HL-60/S4 treated with phorbol 12-myristate 13-acetate at 8.2 ng/mL for 4 days and 3 days (cell line): ENCODE results near the gene MAN1C1.

Source experiments
- in situ Hi-C: fragments of 300-500 bp; cut with MboI; formaldehyde crosslinking; loops from 2 replicates; pipeline ENCODE4 v1.15.0; 2022; ENCODE audit warnings: low sequenced_read_pairs

Gene MAN1C1

GRCh38 chr1:25796811-25797458 lies 180.3 kb downstream of the MAN1C1 start:
- in situ Hi-C loops = no loop called here

- in situ Hi-C loops = no loop called here
Observed at GRCh38 chr1:25797939-25798338, 181.3 kb downstream of the MAN1C1 start.

DNA sequence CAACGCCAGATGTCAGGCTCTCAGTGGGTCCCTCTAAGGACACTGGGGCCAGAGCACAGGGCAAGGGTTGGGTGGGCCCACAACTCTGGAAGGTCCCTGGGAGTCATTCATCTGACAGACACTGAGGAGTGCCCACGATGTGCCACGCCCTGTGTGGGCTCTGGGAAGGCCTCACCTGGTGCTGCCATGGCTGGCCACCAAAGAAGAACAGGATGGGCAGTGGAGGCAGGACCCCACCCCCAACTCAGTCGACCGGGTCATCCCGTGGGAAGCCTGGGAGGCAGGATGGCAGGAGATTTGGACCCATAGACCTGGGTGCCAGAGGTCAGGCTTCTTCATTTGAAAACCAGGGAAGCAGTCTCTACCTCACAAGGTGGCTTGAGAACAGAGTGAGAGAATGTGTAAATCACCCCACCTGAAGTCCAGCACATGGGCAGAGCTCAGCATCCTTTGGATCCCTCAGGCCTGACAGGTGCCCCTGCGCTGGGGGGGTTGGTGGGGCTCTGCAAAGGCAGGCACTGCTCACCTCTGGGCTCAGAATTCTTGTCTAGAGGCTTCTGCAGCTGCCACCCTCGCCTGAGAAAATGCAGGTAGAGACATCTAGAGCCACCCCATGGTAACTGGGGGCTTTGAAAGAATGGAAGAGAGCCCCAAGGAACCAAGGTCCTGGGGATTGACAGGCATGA lies 182.2 kb downstream of the MAN1C1 start:
- in situ Hi-C loops = no loop called here

- in situ Hi-C loops = no loop called here
Observed at GRCh38 chr1:25799352-25799934, 182.9 kb downstream of the MAN1C1 start.

DNA sequence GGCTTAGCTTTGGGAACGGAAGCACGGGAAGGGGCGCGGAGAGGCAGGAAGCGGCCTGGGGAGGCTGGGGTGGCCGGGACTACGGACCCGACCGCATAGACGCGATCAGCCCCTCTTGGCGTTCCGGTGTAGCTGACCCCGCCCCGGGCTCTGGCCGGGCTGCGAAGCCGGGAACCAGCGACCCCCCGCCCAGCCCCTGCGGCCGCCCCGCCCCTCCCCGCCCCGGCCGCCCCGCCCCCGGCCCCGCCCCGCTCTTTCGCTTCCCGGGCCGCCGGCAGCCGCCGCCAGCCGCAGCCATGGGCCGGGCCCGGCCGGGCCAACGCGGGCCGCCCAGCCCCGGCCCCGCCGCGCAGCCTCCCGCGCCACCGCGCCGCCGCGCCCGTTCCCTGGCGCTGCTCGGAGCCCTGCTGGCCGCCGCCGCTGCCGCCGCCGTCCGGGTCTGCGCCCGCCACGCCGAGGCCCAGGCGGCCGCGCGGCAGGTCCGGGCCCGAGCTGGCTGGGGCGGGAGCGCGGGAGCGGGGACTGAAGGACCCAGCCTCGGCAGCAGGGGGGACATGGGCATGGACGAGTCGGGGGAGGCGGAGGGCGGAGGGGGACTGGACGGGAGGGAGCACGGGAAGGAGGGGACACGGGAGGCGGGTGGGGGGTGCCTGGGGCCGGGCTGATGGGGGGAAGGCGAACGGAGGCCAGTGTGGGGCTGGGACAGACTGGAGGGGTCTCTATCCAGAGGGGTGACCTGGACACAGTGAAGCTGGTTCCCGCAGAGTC lies 183.5 kb downstream of the MAN1C1 start, which contains the start of gene SELENON:
Gene SELENON, plus strand, starts transcription at position 259 of the 768 bp plus-strand sequence. Its CDS starts 38 bp downstream, at position 297.
- in situ Hi-C loops = no loop called here

DNA sequence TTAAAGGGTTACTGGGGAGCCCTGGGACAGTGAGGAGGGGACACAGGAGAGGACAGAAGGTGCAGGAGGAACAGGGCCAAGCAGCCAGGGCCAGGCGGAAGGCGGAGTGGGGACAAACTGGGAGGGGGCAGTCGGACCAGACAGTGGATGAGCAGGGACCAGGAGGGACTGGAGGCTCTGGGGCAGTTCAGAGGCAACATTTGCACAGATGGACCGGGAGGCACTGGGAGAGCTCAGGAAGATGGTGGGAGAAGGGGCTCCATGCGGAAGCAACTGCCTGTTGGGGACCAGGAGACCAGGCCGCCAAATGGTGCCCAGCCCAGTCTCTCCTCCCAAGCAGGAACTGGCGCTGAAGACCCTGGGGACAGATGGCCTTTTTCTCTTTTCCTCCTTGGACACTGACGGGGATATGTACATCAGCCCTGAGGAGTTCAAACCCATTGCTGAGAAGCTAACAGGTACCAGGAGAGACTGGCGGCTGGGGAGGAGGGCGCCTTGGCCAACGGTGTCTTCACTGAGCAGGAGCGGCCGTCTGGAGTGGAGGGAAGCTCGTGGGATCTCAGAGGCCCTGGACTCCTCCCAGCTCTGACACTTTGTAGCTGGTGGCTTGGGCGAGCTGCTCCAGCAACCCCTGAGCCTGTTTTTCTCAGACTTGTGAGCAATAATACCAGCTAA lies 184.2 kb downstream of the MAN1C1 start:
- in situ Hi-C loops = no loop called here

GRCh38 chr1:25802915-25803314 lies 186.3 kb downstream of the MAN1C1 start:
- in situ Hi-C loops = no loop called here

- in situ Hi-C loops = no loop called here
Observed at GRCh38 chr1:25803368-25803767, 186.8 kb downstream of the MAN1C1 start.

GRCh38 chr1:25804244-25804963 lies 187.8 kb downstream of the MAN1C1 start:
- in situ Hi-C loops = no loop called here

GRCh38 chr1:25804964-25805862 lies 188.6 kb downstream of the MAN1C1 start:
- in situ Hi-C loops = no loop called here

- in situ Hi-C loops = no loop called here
Observed at GRCh38 chr1:25805863-25806225, 189.3 kb downstream of the MAN1C1 start.

GRCh38 chr1:25806418-25806817 lies 189.8 kb downstream of the MAN1C1 start:
- in situ Hi-C loops = no loop called here

- in situ Hi-C loops = no loop called here
Observed at GRCh38 chr1:25807480-25808390, 191.1 kb downstream of the MAN1C1 start.

GRCh38 chr1:25808481-25809244 lies 192.1 kb downstream of the MAN1C1 start:
- in situ Hi-C loops = no loop called here

- in situ Hi-C loops = no loop called here
Observed at GRCh38 chr1:25809283-25809926, 192.8 kb downstream of the MAN1C1 start.

DNA sequence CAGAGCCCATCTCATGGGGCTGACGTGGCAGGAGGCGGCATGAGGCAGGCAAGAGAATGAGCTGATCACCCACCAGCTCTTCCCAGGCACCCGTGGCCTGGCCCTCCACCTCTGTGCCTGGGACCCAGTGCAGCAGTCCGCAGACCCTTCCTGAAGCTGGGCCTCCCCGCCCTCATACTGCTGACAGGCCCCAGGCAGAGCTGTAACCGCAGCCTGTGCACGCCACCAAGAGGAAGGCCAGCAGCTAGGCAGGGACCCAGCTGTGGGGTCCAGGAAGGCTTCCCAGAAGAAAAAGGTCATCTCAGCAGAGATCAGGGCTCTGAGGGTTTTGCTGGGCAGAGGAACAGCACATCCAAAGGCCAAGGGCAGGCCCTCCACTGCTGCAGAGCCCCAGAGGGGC lies 193.3 kb downstream of the MAN1C1 start:
- in situ Hi-C loops = no loop called here
